Activated CD8-positive, alpha-beta T cell treated with anti-CD3 and anti-CD28 coated beads, Interleukin-2, amount 10 ng/mL, durations not matched to agents 7 days and 5 days (primary cell): ENCODE data around the gene BPIFB1. TPM values are rescaled to one million over a fixed set of nuclear protein-coding genes. Genes with fewer than 3 reads are reported as not detected.

Experiments
- ATAC-seq: fragments of 150-1000 bp; cut with Tn5 transposase; one replicate; pipeline ENCODE4 v1.10.0; 2021; ENCODE audit warnings: moderate library complexity
- CTCF ChIA-PET: fragments of 350-600 bp; sonication (Branson Sonifier 250); formaldehyde crosslinking; loops from one replicate; lab custom pipeline; 2021; ENCODE audit warnings: antibody characterized with exemption; lab: Charles Lee
- POLR2A ChIA-PET: fragments of 350-600 bp; sonication (Branson Sonifier 250); formaldehyde crosslinking; loops from one replicate; lab custom pipeline; 2021; ENCODE audit warnings: antibody characterized with exemption; lab: Charles Lee
- DNase-seq: peaks from one replicate; pipeline ENCODE4 v3.0.0-alpha.2; 2020
- H3K27ac Mint-ChIP-seq: one replicate; pipeline ENCODE4 v1.8.0; 2021; ENCODE audit warnings: mild to moderate bottlenecking, mixed read lengths
- H3K27me3 Mint-ChIP-seq: one replicate; pipeline ENCODE4 v1.8.0; 2021; ENCODE audit warnings: low read depth, mixed read lengths
- H3K36me3 Mint-ChIP-seq: one replicate; pipeline ENCODE4 v1.8.0; 2021; ENCODE audit warnings: low read depth, mixed read lengths
- H3K4me1 Mint-ChIP-seq: one replicate; pipeline ENCODE4 v1.8.0; 2021; ENCODE audit warnings: low read depth, mixed read lengths
- H3K4me3 Mint-ChIP-seq: one replicate; pipeline ENCODE4 v1.8.0; 2021; ENCODE audit warnings: mild to moderate bottlenecking, mixed read lengths
- H3K9me3 Mint-ChIP-seq: one replicate; pipeline ENCODE4 v1.8.0; 2022; ENCODE audit warnings: mixed read lengths; ENCODE audit not compliant: insufficient read depth
- total RNA-seq, 2 experiments: library from RNA; stranded (reverse); gene quantifications; one replicate each; pipeline ENCODE4 v1.2.3, GENCODE V29; 2021

BPIFB1 gene
- total RNA-seq, 2 experiments from 2014 or later = not detected

GRCh38 chr20:33304046-33304445 is 21.0 kb downstream of the BPIFB1 start:
- H3K4me3 Mint-ChIP-seq = no peak overlapping the region
- no peak for DNase-seq
- CTCF ChIA-PET = interaction anchor here (1.4 kb wide), 1 partner anchor 208 kb away, joined by 3 read pairs; no protein-coding TSS in a partner anchor
- POLR2A ChIA-PET = no interaction called here
- no peak overlapping the region for H3K27ac Mint-ChIP-seq
- H3K27me3 Mint-ChIP-seq = peaks cover 3% of the 10 kb centered on the region
- H3K36me3 Mint-ChIP-seq = no peaks in the 10 kb centered on the region
- no peaks in the 10 kb centered on the region for H3K9me3 Mint-ChIP-seq
- ATAC-seq = no peak
- peaks cover 2% of the 10 kb centered on the region for H3K4me1 Mint-ChIP-seq

GRCh38 chr20:33305589-33306057 is 22.6 kb downstream of the BPIFB1 start:
- DNase-seq = no peak
- Mint-ChIP-seq H3K4me1 (peaks cover 2% of the 10 kb centered on the region), H3K36me3 (no peaks in the 10 kb centered on the region), H3K27ac (no peak overlapping the region), H3K4me3 (no peak overlapping the region), H3K27me3 (peaks cover 3% of the 10 kb centered on the region), H3K9me3 (no peaks in the 10 kb centered on the region)
- ATAC-seq = no peak
- POLR2A ChIA-PET = no interaction called here
- CTCF ChIA-PET = no interaction called here

GRCh38 chr20:33306228-33306627 is 23.2 kb downstream of the BPIFB1 start:
- H3K36me3 Mint-ChIP-seq = no peaks in the 10 kb centered on the region
- CTCF ChIA-PET = no interaction called here
- DNase-seq = no peak
- no peak for ATAC-seq
- POLR2A ChIA-PET = no interaction called here
- peaks cover 3% of the 10 kb centered on the region for H3K27me3 Mint-ChIP-seq
- no peaks in the 10 kb centered on the region for H3K9me3 Mint-ChIP-seq
- peaks cover under 1% of the 10 kb centered on the region for H3K4me1 Mint-ChIP-seq
- H3K4me3 Mint-ChIP-seq = no peak overlapping the region
- H3K27ac Mint-ChIP-seq = no peak overlapping the region

GRCh38 chr20:33306807-33307206 is 23.8 kb downstream of the BPIFB1 start:
- Mint-ChIP-seq H3K9me3 (no peaks in the 10 kb centered on the region), H3K27me3 (peaks cover 3% of the 10 kb centered on the region), H3K36me3 (no peaks in the 10 kb centered on the region), H3K4me1 (no peaks in the 10 kb centered on the region), H3K27ac (no peak overlapping the region), H3K4me3 (no peak overlapping the region)
- ATAC-seq = no peak
- POLR2A ChIA-PET = no interaction called here
- CTCF ChIA-PET = no interaction called here
- no peak for DNase-seq

- ChIA-PET CTCF (no interaction called here), POLR2A (no interaction called here)
- H3K27me3 Mint-ChIP-seq = no peaks in the 10 kb centered on the region
- H3K4me3 Mint-ChIP-seq = no peak overlapping the region
- ATAC-seq = no peak
- no peaks in the 10 kb centered on the region for H3K4me1 Mint-ChIP-seq
- no peak for DNase-seq
- H3K9me3 Mint-ChIP-seq = no peaks in the 10 kb centered on the region
- H3K36me3 Mint-ChIP-seq = no peaks in the 10 kb centered on the region
- no peak overlapping the region for H3K27ac Mint-ChIP-seq
Measured at GRCh38 chr20:33308668-33309067, 25.7 kb downstream of the BPIFB1 start.

GRCh38 chr20:33309631-33310030 is 26.6 kb downstream of the BPIFB1 start:
- ATAC-seq = no peak
- Mint-ChIP-seq H3K4me3 (no peak overlapping the region), H3K27me3 (no peaks in the 10 kb centered on the region), H3K36me3 (no peaks in the 10 kb centered on the region), H3K27ac (no peak overlapping the region), H3K9me3 (no peaks in the 10 kb centered on the region), H3K4me1 (no peaks in the 10 kb centered on the region)
- CTCF ChIA-PET = no interaction called here
- POLR2A ChIA-PET = no interaction called here
- no peak for DNase-seq

- H3K27ac Mint-ChIP-seq = no peak overlapping the region
- ATAC-seq (no peak), DNase-seq (no peak)
- H3K9me3 Mint-ChIP-seq = no peaks in the 10 kb centered on the region
- ChIA-PET POLR2A (no interaction called here), CTCF (no interaction called here)
- no peaks in the 10 kb centered on the region for H3K36me3 Mint-ChIP-seq
- no peaks in the 10 kb centered on the region for H3K27me3 Mint-ChIP-seq
- no peak overlapping the region for H3K4me3 Mint-ChIP-seq
- no peaks in the 10 kb centered on the region for H3K4me1 Mint-ChIP-seq
Measured at GRCh38 chr20:33310327-33310899, 27.4 kb downstream of the BPIFB1 start.

- no peak for ATAC-seq
- POLR2A ChIA-PET = no interaction called here
- no peaks in the 10 kb centered on the region for H3K9me3 Mint-ChIP-seq
- no peaks in the 10 kb centered on the region for H3K27me3 Mint-ChIP-seq
- H3K4me1 Mint-ChIP-seq = no peaks in the 10 kb centered on the region
- DNase-seq = no peak
- CTCF ChIA-PET = no interaction called here
- H3K27ac Mint-ChIP-seq = no peak overlapping the region
- H3K4me3 Mint-ChIP-seq = no peak overlapping the region
- no peaks in the 10 kb centered on the region for H3K36me3 Mint-ChIP-seq
Measured at GRCh38 chr20:33311011-33311410, 28.0 kb downstream of the BPIFB1 start.

GRCh38 chr20:33311996-33312395 is 29.0 kb downstream of the BPIFB1 start:
- CTCF ChIA-PET = no interaction called here
- no peaks in the 10 kb centered on the region for H3K9me3 Mint-ChIP-seq

GRCh38 chr20:33312583-33312982 is 29.6 kb downstream of the BPIFB1 start:
- CTCF ChIA-PET = no interaction called here
- peaks cover under 1% of the 10 kb centered on the region for H3K27me3 Mint-ChIP-seq

More at GRCh38 chr20:33311996-33312395, 29.0 kb downstream of the BPIFB1 start:
- POLR2A ChIA-PET = no interaction called here
- Mint-ChIP-seq H3K27me3 (no peaks in the 10 kb centered on the region), H3K4me1 (no peaks in the 10 kb centered on the region), H3K27ac (no peak overlapping the region), H3K36me3 (no peaks in the 10 kb centered on the region), H3K4me3 (no peak overlapping the region)
- ATAC-seq (no peak), DNase-seq (no peak)

GRCh38 chr20:33313686-33314314 is 30.8 kb downstream of the BPIFB1 start:
- H3K27me3 Mint-ChIP-seq = peaks cover 2% of the 10 kb centered on the region
- DNase-seq (no peak), ATAC-seq (no peak)
- ChIA-PET POLR2A (no interaction called here), CTCF (interaction anchor here (1.6 kb wide), 1 partner anchor 14 kb away, joined by 4 read pairs; no protein-coding TSS in a partner anchor)
- H3K4me1 Mint-ChIP-seq = no peaks in the 10 kb centered on the region
- no peaks in the 10 kb centered on the region for H3K9me3 Mint-ChIP-seq
- no peak overlapping the region for H3K27ac Mint-ChIP-seq
- H3K4me3 Mint-ChIP-seq = no peak overlapping the region
- no peaks in the 10 kb centered on the region for H3K36me3 Mint-ChIP-seq

More at GRCh38 chr20:33312583-33312982, 29.6 kb downstream of the BPIFB1 start:
- Mint-ChIP-seq H3K4me3 (no peak overlapping the region), H3K9me3 (no peaks in the 10 kb centered on the region), H3K4me1 (no peaks in the 10 kb centered on the region), H3K36me3 (no peaks in the 10 kb centered on the region), H3K27ac (no peak overlapping the region)
- no peak for DNase-seq
- POLR2A ChIA-PET = no interaction called here
- no peak for ATAC-seq

- CTCF ChIA-PET = no interaction called here
- H3K27ac Mint-ChIP-seq = no peak overlapping the region
Measured at GRCh38 chr20:33316343-33316742, 33.3 kb downstream of the BPIFB1 start.

More at GRCh38 chr20:33316343-33316742, 33.3 kb downstream of the BPIFB1 start:
- H3K27me3 Mint-ChIP-seq = peaks cover 2% of the 10 kb centered on the region
- ATAC-seq (no peak), DNase-seq (no peak)
- H3K36me3 Mint-ChIP-seq = no peaks in the 10 kb centered on the region
- POLR2A ChIA-PET = no interaction called here
- no peak overlapping the region for H3K4me3 Mint-ChIP-seq
- H3K9me3 Mint-ChIP-seq = no peaks in the 10 kb centered on the region
- H3K4me1 Mint-ChIP-seq = no peaks in the 10 kb centered on the region
